C4-2B (cell line): ENCODE measurements around the gene RCAN3.

Source experiments
- ZFX ChIP-seq: fragments of 450-650 bp; IDR thresholded peaks from 2 replicates; pipeline ENCODE4 v1.6.1; 2017
- TF ChIP-seq, protein P1 (sequence below): fragments of 450-650 bp; conservative IDR thresholded peaks from 2 replicates; pipeline ENCODE4 v1.5.1; 2017; ENCODE audit warnings: mild to moderate bottlenecking

DNA sequence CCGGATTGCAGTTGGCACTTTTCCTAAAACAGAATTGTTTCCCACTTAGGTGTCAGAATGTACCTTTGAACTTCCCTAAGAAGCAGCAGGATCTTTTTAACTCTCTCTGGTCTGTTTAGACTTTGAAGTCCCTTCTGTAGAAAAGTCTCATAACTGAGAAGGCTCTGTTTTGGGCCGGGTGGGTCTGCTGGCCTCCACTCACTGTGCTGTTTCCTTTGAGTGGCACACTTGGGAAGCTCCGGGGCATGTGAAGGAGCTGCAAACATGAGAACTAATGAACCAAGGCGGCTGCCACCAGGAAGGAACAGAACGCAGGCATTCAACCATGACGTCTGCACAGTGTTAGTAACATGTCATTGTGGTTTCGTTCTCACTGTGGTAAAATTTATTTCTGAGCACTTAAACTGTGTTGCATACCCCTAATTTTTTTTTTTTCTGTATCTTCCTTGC lies 33.8 kb downstream of the RCAN3 start:
- TF ChIP-seq, protein P1, sequence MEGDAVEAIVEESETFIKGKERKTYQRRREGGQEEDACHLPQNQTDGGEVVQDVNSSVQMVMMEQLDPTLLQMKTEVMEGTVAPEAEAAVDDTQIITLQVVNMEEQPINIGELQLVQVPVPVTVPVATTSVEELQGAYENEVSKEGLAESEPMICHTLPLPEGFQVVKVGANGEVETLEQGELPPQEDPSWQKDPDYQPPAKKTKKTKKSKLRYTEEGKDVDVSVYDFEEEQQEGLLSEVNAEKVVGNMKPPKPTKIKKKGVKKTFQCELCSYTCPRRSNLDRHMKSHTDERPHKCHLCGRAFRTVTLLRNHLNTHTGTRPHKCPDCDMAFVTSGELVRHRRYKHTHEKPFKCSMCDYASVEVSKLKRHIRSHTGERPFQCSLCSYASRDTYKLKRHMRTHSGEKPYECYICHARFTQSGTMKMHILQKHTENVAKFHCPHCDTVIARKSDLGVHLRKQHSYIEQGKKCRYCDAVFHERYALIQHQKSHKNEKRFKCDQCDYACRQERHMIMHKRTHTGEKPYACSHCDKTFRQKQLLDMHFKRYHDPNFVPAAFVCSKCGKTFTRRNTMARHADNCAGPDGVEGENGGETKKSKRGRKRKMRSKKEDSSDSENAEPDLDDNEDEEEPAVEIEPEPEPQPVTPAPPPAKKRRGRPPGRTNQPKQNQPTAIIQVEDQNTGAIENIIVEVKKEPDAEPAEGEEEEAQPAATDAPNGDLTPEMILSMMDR = no peak
- TF ChIP-seq ZFX = no peak
